ENCODE data around the gene CCDC197. TPM values are rescaled to one million over a fixed set of nuclear protein-coding genes. Genes with fewer than 3 reads are reported as not detected.

CCDC197 gene
- total RNA-seq, 2 donors from 2014 or later, result 0.20 to 0.49 TPM

DNA sequence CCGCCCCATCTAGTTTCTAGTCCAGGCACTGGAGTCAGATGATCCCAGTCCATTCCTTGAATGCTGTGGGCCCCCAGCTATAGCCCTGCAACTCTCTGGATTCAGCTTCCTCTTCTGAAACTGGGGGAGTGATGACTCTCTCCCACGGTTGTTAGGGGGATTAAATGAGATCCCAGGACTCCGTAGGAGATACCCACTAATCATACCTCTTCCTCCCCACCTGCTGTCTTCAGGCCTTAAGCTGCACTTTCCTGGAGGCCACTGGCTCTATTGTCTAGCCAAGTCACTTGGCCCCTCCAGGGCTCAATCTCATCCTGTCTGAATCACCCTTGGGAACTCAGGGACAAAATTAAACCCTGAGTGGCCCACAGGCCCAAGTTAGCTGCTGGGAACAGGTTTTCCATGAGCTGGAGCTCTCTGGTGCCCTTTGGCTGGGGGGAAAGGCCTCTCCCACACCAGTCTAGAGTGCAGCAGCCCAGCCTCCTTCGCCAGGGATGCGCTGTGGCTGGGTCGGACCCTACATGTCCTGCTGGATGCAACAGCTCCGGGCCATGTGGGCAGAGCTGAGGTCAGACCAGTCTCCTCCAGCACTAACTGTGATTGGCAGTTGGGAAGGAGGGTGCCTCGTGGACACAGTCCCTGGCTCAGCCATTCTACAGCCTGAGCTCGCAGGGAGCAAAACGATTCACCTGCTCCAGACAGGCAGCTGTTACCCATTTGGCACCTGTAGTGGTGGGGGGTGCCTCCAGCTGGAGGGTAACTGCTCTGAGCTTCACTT lies 14.7 kb upstream of the CCDC197 start:
- Mint-ChIP-seq H3K9me3 (peaks cover 3 to 4% of the 10 kb centered on the region in 2 donors), H3K27ac (peak overlapping the region in 1 of 2 donors; percentile 59), H3K36me3 (peaks cover 13 to 24% of the 10 kb centered on the region in 2 donors)
- DNase-seq (ENCODE audit: low spot score in 2 of 2), result no peak
- no peak for ATAC-seq

DNA sequence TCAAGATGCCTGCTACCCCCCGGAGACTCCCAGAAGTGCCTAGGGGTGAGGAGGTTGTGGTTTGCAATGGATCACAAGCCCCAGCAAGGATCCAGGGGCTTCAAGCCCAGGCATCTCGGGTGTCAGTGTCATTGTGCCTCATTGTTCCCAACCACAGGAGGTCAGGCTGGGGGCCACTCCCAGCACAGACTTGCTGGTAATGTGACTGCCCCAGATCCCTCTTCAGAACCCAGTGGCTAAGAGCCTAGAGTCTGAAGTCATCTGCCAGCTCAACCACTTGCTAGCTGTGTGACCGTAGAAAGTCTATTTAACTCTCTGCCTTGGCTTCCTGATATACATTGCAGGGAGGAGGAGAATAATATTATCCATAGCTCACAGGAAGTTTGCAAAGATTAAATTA lies 13.0 kb upstream of the CCDC197 start:
- no peak overlapping the region for H3K27ac Mint-ChIP-seq
- peak in 1 of 2 donors; percentile 28 for ATAC-seq

DNA sequence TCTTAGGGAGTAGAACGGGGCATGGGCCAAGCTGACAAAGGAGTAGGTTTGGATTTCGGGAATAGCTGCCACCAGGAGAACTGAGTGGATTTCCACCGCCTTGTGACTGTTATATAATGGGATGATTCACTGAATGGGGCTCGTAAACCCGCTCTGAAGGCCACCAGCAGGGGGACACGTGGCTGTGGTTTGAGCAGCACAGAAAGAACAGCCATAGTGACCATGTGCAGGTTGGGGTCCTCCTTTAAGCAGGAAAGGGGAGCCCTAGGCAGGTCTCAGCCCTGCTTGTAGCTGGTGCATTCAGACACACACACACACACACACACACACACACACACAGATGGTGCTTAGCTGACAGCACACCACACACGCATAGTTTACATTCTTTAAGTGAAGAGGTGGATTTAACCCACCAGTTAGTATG lies 12.1 kb upstream of the CCDC197 start:
- Mint-ChIP-seq H3K36me3 (peaks cover 5 to 10% of the 10 kb centered on the region in 2 donors), H3K9me3 (peaks cover 0 to 7% of the 10 kb centered on the region in 2 donors), H3K27ac (peak overlapping the region in 1 of 2 donors; percentile 15)
- ATAC-seq (no peak), DNase-seq (ENCODE audit: low spot score in 2 of 2) (no peak)

More for the DNA sequence above, 13.0 kb upstream of the CCDC197 start:
- peaks cover 5 to 16% of the 10 kb centered on the region in 2 donors for H3K36me3 Mint-ChIP-seq
- peaks cover 0 to 4% of the 10 kb centered on the region in 2 donors for H3K9me3 Mint-ChIP-seq
- no peak for DNase-seq (ENCODE audit: low spot score in 2 of 2)

DNA sequence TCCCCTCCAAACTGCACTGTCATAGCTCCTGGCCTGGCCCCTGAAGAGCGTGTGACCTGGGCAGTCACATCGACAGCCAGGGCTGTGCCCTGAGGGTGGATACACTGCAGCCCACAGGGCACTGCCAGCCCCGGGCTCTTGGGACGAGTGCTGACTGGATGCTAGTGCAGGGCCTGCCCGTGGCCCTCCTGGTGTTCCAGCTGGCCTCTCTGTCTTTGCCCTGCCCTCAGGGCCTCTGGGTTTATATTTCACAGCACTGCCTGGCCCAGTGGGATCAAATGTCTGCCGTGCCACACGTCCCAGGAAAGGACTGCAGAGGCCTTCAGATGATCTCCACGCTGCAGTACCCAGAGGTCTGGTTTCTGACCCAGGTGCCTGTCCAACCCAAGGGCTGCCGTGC lies 10.1 kb upstream of the CCDC197 start:
- Mint-ChIP-seq H3K27ac (no peak overlapping the region), H3K36me3 (no peaks in the 10 kb centered on the region), H3K9me3 (peaks cover 0 to 5% of the 10 kb centered on the region in 2 donors)
- DNase-seq (ENCODE audit: low spot score in 2 of 2), result no peak
- no peak for ATAC-seq

DNA sequence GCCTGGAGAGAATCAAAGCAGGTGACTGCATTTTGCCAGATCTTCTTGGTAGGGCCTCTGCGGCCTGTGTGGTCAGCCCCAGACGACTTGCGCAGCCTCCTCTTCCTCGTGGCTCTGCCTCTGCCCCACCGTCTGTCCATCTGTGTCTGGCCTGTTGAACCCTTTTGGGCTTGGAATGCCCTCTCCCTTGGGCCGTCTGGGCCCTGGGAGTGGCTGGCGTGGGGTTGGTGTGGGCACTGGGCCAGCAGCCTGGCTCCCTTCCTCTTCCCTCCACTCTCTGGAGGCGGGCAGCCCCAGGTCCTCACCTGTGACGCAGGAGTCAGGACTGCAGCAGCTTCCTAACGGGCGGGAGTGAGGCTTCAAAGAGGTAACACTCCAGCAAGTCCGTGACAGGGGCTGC lies 9.7 kb upstream of the CCDC197 start:
- Mint-ChIP-seq H3K27ac (no peak overlapping the region), H3K36me3 (no peaks in the 10 kb centered on the region), H3K9me3 (peaks cover 0 to 5% of the 10 kb centered on the region in 2 donors)
- DNase-seq (ENCODE audit: low spot score in 2 of 2), result no peak
- ATAC-seq, result no peak

DNA sequence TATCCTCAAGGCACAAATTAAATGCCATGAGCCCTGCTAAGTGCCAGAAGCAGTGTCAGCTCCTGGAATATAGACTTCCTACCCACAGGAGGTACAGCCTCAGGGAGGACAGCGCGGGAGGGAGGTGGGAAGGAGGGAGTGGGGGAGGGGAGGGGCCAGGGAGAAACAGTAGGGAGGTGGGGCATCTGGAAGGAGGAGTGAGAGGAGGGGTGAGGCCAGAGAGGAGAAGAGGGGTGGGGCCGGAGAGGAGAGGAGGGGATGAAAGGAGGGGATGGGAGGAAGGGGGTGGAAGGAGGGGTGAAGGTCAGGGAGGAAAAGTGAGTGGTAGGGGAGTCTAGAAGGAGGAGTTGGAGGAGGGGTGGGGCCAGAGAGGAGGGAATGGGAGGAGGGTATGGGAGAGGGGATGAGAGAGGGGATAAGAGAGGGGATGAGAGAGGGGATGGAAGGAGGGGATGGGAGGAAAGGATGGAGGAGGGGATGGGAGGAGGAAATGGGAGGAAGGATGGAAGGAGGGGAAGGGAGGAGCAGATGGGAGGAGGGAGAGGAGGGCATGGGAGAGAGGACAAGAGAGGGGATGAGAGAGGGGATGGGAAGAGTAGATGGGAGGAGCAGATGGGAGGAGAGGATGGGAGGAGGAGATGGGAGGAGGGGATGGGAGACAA lies 9.2 kb upstream of the CCDC197 start:
- Mint-ChIP-seq H3K36me3 (no peaks in the 10 kb centered on the region), H3K27ac (no peak overlapping the region), H3K9me3 (peaks cover 0 to 5% of the 10 kb centered on the region in 2 donors)
- no peak for ATAC-seq
- DNase-seq (ENCODE audit: low spot score in 2 of 2), result no peak

DNA sequence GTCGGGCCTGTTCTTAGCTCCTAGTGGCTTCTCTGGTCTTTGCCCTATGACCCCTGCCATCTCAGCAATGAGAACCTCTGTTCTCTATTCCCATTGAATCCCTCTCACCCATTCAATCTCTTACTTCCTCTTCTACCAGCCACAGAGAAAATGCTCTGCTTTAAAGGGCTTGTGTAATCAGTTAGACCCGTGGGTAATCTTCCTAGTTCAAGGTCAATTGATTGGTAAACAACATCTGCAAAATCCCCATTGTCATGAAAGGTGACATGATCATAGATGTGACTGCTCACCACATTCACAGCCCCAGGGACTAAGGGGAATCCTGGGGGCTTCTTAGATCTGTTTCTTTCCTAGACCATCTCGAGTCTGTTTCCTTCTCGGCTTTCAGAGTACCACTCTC lies 7.2 kb upstream of the CCDC197 start:
- H3K9me3 Mint-ChIP-seq, result peaks cover 0 to 5% of the 10 kb centered on the region in 2 donors
- ATAC-seq, result no peak
- no peak for DNase-seq (ENCODE audit: low spot score in 2 of 2)
- peak overlapping the region in 1 of 2 donors; percentile 81 for H3K27ac Mint-ChIP-seq
- H3K36me3 Mint-ChIP-seq, result no peaks in the 10 kb centered on the region

DNA sequence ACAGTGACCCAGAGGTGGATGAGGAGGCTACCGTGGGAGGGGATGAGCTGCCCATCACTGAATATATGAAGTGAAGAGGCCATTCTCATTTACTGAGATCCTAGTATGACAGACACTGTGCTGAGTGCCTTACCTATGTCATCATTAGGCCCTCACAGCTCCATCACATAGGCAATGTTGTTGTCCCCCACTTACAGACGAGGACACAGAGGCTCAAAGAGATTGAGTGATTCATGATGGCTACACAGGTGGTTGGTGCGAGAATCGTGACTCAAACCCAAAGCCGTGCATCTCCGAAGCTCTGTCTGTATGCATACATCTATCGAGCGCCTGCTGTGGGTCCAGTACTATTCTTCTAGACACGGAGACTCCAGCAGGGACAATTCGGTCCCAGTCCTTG lies 5.9 kb upstream of the CCDC197 start:
- H3K27ac Mint-ChIP-seq, result peak overlapping the region; percentile 8 to 40

DNA sequence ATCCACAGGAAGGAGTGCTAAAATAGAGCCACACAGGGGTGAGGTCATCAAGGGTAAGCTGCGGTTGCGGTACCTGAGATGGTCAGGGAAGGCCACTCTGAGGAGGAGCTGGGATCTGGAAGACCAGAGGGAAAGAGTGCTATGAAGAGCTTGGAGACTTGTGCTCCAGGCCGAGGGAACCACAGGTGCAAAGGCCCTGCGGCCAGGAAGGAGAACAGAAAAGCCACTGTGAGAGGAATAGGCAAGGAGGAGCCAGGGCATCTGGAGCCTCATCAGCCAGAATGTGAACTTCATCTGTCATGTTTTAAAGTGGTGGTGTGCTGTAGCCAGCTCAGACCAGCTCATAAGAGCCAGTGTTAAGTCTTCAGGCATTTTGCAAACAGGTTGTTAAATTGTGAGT lies 5.5 kb upstream of the CCDC197 start:
- no peak for DNase-seq (ENCODE audit: low spot score in 2 of 2)
- Mint-ChIP-seq H3K27ac (peak overlapping the region; percentile 8 to 40), H3K9me3 (peaks cover 0 to 5% of the 10 kb centered on the region in 2 donors), H3K36me3 (no peaks in the 10 kb centered on the region)
- no peak for ATAC-seq

More for the DNA sequence above, 5.9 kb upstream of the CCDC197 start:
- Mint-ChIP-seq H3K36me3 (no peaks in the 10 kb centered on the region), H3K9me3 (peaks cover 0 to 5% of the 10 kb centered on the region in 2 donors)
- no peak for DNase-seq (ENCODE audit: low spot score in 2 of 2)
- ATAC-seq, result peak; percentile 43 to 81

DNA sequence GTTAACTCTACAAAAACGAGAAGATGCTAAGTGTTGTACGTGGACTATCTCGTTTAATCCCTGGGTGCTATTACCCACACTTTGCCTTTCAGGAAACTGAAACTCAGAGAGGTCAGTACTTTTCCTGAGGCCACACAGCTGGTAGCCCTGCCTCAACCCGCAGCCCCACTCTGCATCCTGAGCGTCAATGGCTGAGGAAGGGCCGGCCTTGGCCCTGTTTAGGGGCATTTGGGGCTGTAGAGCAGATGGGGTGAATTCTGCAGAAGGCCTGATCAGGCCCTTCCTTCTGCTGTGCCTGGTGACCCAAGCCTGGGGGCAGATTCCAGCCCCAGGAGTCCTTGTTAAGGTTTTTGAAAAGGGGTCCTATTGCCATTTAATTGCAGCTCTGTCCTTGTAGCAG lies 3.7 kb upstream of the CCDC197 start:
- no peak for DNase-seq (ENCODE audit: low spot score in 2 of 2)
- Mint-ChIP-seq H3K9me3 (peaks cover 0 to 5% of the 10 kb centered on the region in 2 donors), H3K27ac (no peak overlapping the region), H3K36me3 (no peaks in the 10 kb centered on the region)
- ATAC-seq, result no peak

DNA sequence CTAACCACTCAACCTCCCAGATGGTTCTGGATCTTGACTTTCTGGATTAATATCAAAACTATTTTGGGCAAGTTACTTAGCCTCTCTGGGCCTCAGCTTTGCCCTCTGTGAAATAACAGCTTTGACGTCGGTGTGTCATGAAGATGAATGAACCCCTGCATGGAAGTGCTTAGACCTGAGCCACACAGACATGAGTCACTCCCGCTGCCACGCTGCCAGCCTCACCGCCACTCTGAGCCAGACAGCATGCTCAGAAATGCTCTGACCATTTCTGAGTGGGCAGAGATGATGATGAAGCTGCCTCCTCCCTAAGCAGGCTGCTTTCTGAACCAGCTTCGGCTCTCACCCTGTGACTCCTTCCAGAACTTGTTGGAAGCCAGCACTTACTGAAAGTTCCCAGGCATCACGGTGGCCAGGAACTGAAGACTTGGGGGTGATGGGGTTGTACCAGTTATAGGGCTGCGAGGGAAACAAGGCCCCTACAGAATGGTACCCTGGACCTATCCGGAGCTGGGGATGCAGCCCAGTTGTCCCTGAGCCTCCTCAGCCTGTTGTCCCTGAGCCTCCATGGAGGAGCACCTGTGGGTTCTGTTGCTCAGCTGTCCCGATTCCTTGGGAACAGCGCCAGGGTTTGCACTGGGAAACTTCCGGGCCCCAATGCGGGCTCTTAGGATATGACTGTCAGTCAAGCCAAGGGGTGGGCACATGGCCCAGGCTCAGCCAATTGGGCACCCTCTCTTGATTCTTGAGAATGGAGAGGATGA lies 2.0 kb upstream of the CCDC197 start:
- ATAC-seq (peak; percentile 83 to 93), DNase-seq (ENCODE audit: low spot score in 2 of 2) (peak in 1 of 2 donors; percentile 40)
- Mint-ChIP-seq H3K36me3 (no peaks in the 10 kb centered on the region), H3K27ac (peak overlapping the region in 1 of 2 donors; percentile 61), H3K9me3 (peaks cover 0 to 1% of the 10 kb centered on the region in 2 donors)

DNA sequence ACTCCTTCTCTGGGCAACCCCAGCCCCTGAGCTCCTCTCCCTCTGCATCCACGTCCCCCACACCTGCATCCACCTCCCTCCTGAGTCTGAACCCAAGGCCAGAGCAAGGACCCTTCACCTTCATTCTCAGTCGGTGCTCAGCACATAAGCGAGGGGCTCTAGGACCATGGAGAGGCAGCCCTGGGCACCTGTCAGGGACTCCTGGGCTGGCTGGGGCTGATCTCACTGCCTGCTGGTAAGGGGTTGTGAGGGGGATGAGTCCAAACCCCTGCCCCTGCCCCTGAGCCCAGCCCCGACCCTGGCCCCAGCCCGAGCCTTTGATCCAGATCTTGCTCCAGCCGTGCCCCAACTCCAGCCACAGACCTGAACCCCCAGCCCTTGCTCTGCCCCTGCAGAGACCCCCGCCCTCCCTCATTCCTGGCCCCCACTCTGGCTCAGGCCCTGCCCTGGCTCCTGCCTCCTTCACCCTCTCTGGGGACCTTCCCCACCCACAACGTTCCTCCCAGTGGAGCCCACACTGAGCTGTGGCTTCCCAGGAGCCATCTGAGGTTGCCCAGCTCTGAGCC lies 888 bp upstream of the CCDC197 start:
- H3K9me3 Mint-ChIP-seq, result no peaks in the 10 kb centered on the region
- DNase-seq (ENCODE audit: low spot score in 2 of 2) (no peak), ATAC-seq (no peak)
- peak overlapping the region in 1 of 2 donors; percentile 61 for H3K27ac Mint-ChIP-seq
- H3K36me3 Mint-ChIP-seq, result no peaks in the 10 kb centered on the region

DNA sequence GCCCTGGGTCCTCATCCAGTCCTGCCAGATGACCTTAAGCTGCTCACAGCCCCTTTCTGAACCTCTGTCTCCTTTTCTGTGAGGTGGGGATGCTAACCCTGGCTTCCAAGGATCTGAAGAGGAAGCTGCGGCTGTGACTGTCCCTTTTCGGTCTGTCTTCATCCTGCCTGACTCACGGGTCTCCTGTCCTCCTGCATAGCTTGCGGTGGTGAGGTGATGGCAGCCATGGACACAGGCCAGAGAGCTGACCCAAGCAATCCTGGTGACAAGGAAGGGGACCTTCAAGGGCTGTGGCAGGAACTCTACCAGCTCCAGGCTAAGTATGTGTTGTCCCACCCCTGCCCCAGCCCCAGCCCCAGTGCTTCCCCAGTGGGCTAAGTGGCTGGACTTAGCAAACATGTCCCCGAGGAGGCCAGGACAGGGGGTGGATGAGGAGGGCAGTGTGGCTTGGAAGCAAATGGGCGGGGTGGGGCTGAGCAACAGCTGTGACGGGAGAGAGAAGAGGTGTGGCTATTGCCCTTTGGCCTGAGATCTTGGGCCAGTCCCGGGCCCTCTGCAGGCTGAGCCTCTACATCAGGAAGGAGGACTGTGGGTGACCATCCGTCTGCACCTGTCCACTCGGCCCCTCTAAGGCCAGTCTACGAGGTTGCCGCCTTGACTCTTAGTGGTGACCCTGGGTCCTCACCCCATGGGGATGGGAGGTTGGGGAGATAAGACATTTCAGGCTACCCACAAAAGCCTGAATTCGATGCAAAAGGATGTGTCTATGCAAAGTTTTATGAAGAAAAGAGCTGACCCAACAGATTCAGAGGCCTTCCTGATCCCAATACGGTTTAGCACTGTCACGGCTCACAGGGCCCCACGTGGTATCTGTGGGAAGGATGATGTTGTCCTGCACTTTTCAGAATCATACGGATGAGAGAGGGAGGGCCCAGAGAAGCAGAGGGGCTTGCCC lies 1.1 kb downstream of the CCDC197 start:
- no peak overlapping the region for H3K27ac Mint-ChIP-seq
- no peak for DNase-seq (ENCODE audit: low spot score in 2 of 2)
- H3K9me3 Mint-ChIP-seq, result no peaks in the 10 kb centered on the region
- H3K36me3 Mint-ChIP-seq, result no peaks in the 10 kb centered on the region
- ATAC-seq, result no peak

DNA sequence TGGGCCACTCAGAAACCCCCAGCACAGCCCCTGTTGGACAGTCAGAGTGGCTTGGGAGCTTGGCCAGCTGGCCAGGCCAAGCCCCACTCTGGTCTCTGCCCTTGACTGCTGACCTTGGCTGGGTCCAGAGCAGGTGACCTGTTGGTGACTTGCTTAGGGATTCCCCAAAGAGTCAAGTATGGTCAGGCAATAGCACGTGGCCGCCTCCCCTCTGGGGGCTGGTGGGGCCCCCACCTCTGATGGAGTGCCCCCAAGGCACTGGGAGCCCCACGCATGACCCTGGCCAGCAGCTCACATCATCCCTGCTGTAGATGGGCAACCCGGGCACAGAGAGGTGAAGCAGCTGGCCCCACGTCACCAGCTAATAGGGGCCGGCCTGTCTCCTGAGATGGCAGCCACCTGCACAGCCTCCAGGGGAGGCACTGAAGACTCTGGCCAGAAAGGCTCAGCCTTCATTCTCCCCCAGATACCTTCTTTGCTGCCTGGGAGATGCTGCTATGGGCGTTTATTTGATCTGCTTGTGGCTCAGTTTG lies 1.8 kb downstream of the CCDC197 start:
- no peak for DNase-seq (ENCODE audit: low spot score in 2 of 2)
- no peak overlapping the region for H3K27ac Mint-ChIP-seq
- H3K9me3 Mint-ChIP-seq, result no peaks in the 10 kb centered on the region
- H3K36me3 Mint-ChIP-seq, result no peaks in the 10 kb centered on the region
- ATAC-seq, result no peak

DNA sequence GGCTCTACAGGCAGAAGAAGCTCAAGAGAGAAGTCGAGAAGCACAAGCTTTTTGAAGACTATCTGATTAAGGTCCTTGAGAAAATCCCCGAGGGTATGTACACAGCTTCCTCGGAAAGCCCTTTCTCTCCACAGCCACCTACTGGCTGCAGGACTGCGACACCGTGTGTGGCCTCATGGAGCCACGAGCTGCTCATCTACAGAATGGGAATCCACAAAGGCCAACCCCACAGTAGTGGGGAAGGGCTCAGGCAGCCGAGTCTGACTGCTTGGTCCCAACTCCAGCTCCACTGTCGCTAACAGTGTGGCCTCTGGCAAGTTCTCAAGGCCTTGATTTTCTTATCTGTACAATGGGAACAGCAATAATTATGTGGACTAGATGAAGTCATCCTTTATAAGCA lies 2.5 kb downstream of the CCDC197 start:
- no peak for ATAC-seq
- DNase-seq (ENCODE audit: low spot score in 2 of 2), result no peak
- Mint-ChIP-seq H3K27ac (no peak overlapping the region), H3K9me3 (no peaks in the 10 kb centered on the region), H3K36me3 (no peaks in the 10 kb centered on the region)
